ENCODE results near the gene CUL9. TPM values are rescaled to one million over a fixed set of nuclear protein-coding genes. Genes with fewer than 3 reads are reported as not detected.
A peak's percentile ranks its signal among the peaks of the same experiment; 100 is the strongest.

The CUL9 gene
- total RNA-seq, 4 donors from 2014 or later, result 41.1 to 69.9 (median 50.3) TPM

DNA sequence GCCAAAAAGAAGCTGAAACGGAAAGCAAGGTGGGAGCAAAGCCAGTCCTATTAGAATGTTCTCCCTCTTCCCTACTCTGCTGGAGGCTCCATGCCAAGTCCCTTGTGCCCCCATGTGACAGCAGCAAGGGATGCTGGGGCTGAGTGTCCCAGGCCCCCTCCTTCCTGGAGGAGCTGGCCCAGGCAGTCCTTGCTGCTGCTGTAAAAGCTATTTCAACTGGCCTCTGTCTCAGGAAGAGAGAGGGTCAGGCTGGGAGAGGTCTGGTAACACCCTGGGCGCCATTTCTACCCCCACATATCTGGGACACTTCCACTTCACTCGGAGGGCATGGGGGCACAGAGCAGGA lies 86.3 kb downstream of the CUL9 start:
- no peaks in the 10 kb centered on the region for H3K36me3 ChIP-seq
- in situ Hi-C loops (cut with MboI; ENCODE audit: low pct_ligation_motif_present in 1 of 4, low pct_unique_long_range_greater_than_20kb in 1 of 4, low sequenced_read_pairs in 3 of 4), result loop anchor here in 1 of 4 donors (10.0 kb wide), 1 partner anchor 66 kb away; no protein-coding TSS in a partner anchor
- no peaks in the 10 kb centered on the region for H3K9me3 ChIP-seq
- no peak overlapping the region for H3K4me3 ChIP-seq
- no peak for DNase-seq
- no peak for TF ChIP-seq POLR2A (IDR thresholded peaks at IDR 0.05)
- TF ChIP-seq POLR2AphosphoS5 (IDR thresholded peaks at IDR 0.05), result no peak
- TF ChIP-seq, protein P1, sequence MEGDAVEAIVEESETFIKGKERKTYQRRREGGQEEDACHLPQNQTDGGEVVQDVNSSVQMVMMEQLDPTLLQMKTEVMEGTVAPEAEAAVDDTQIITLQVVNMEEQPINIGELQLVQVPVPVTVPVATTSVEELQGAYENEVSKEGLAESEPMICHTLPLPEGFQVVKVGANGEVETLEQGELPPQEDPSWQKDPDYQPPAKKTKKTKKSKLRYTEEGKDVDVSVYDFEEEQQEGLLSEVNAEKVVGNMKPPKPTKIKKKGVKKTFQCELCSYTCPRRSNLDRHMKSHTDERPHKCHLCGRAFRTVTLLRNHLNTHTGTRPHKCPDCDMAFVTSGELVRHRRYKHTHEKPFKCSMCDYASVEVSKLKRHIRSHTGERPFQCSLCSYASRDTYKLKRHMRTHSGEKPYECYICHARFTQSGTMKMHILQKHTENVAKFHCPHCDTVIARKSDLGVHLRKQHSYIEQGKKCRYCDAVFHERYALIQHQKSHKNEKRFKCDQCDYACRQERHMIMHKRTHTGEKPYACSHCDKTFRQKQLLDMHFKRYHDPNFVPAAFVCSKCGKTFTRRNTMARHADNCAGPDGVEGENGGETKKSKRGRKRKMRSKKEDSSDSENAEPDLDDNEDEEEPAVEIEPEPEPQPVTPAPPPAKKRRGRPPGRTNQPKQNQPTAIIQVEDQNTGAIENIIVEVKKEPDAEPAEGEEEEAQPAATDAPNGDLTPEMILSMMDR (IDR thresholded peaks at IDR 0.05), result no peak
- no peak for TF ChIP-seq EP300 (IDR thresholded peaks at IDR 0.05; ENCODE audit: low read depth)
- H3K27ac ChIP-seq, result peak overlapping the region; percentile 3 to 88 (median 54)
- intact Hi-C loops (cut with DNase I; ENCODE audit: low total_unique reads), result no loop called here
- no peaks in the 10 kb centered on the region for H3K27me3 ChIP-seq
- 65% methylated on average over 3 of the region's 3 CpGs; no CpG with 5 or more reads in 1 of the 2 donors for WGBS, 2 donors (ENCODE audit: low coverage in 1 of 2)
- H3K4me1 ChIP-seq, result peaks cover 29 to 45% (median 40%) of the 10 kb centered on the region in 4 donors

- no peaks in the 10 kb centered on the region for H3K9me3 ChIP-seq
- no peaks in the 10 kb centered on the region for H3K27me3 ChIP-seq
- TF ChIP-seq POLR2A (IDR thresholded peaks at IDR 0.05), result no peak
- no peak for TF ChIP-seq POLR2AphosphoS5 (IDR thresholded peaks at IDR 0.05)
- no peak for TF ChIP-seq EP300 (IDR thresholded peaks at IDR 0.05; ENCODE audit: low read depth)
- TF ChIP-seq, protein P1 (IDR thresholded peaks at IDR 0.05), result no peak
- H3K36me3 ChIP-seq, result no peaks in the 10 kb centered on the region
- intact Hi-C loops (cut with DNase I; ENCODE audit: low total_unique reads) (no loop called here), in situ Hi-C loops (cut with MboI; ENCODE audit: low pct_ligation_motif_present in 1 of 4, low pct_unique_long_range_greater_than_20kb in 1 of 4, low sequenced_read_pairs in 3 of 4) (loop anchor here in 1 of 4 donors (10.0 kb wide), 1 partner anchor 66 kb away; no protein-coding TSS in a partner anchor)
- H3K4me1 ChIP-seq, result peaks cover 29 to 45% (median 40%) of the 10 kb centered on the region in 4 donors
- peak overlapping the region; percentile 79 to 88 (median 83) for H3K27ac ChIP-seq
- 70% methylated on average over 10 of the region's 10 CpGs; no CpG with 5 or more reads in 1 of the 2 donors for WGBS, 2 donors (ENCODE audit: low coverage in 1 of 2)
- DNase-seq, result no peak
- H3K4me3 ChIP-seq, result peak overlapping the region in 1 of 4 donors; percentile 51
Measured at GRCh38 chr6:43268782-43269272, 86.8 kb downstream of the CUL9 start.

- peak; percentile 79 for DNase-seq
- peaks cover 29 to 51% (median 43%) of the 10 kb centered on the region in 4 donors for H3K4me1 ChIP-seq
Measured at GRCh38 chr6:43269273-43270007, 87.4 kb downstream of the CUL9 start.

More at GRCh38 chr6:43269273-43270007, 87.4 kb downstream of the CUL9 start:
- TF ChIP-seq POLR2AphosphoS5 (IDR thresholded peaks at IDR 0.05), result peak in 2 of 3 donors; percentile 36 to 48
- peak; percentile 43 for TF ChIP-seq POLR2A (IDR thresholded peaks at IDR 0.05)
- no peak for TF ChIP-seq EP300 (IDR thresholded peaks at IDR 0.05; ENCODE audit: low read depth)
- TF ChIP-seq, protein P1 (IDR thresholded peaks at IDR 0.05), result no peak
- WGBS, 2 donors (ENCODE audit: low coverage in 1 of 2), result 5% methylated on average over 38 of the region's 44 CpGs; no CpG with 5 or more reads in 1 of the 2 donors
- intact Hi-C loops (cut with DNase I; ENCODE audit: low total_unique reads), result no loop called here
- Histone ChIP-seq H3K36me3 (no peaks in the 10 kb centered on the region), H3K9me3 (no peaks in the 10 kb centered on the region), H3K4me3 (peak overlapping the region in 3 of 4 donors; percentile 19 to 51 (median 28)), H3K27ac (peak overlapping the region; percentile 79 to 88 (median 83)), H3K27me3 (no peaks in the 10 kb centered on the region)
- in situ Hi-C loops (cut with MboI; ENCODE audit: low pct_ligation_motif_present in 1 of 4, low pct_unique_long_range_greater_than_20kb in 1 of 4, low sequenced_read_pairs in 3 of 4), result loop anchor here in 1 of 4 donors (10.0 kb wide), 1 partner anchor 65 kb away; no protein-coding TSS in a partner anchor
